ENCODE measurements around the gene FRAS1.
"Not testable (repeated sequence)": the region's sequence is repeated elsewhere in the genome, so short reads cannot be mapped to it uniquely, and the experiment has no call there.

FRAS1 gene

GRCh38 chr4:78174891-78175290, 117.8 kb downstream of the FRAS1 start:
- DNase-seq, result no peak

GRCh38 chr4:78179196-78179595, 122.1 kb downstream of the FRAS1 start:
- DNase-seq, result no peak

GRCh38 chr4:78181681-78182234, 124.6 kb downstream of the FRAS1 start:
- not testable (repeated sequence) for DNase-seq

GRCh38 chr4:78184584-78184983, 127.5 kb downstream of the FRAS1 start:
- DNase-seq, result no peak

- DNase-seq, result no peak
Measured at GRCh38 chr4:78185117-78185516, 128.0 kb downstream of the FRAS1 start.

GRCh38 chr4:78186597-78187543, 129.7 kb downstream of the FRAS1 start:
- no peak for DNase-seq

- no peak for DNase-seq
Measured at GRCh38 chr4:78190068-78190467, 132.9 kb downstream of the FRAS1 start.

- DNase-seq, result no peak
Measured at GRCh38 chr4:78190595-78190994, 133.5 kb downstream of the FRAS1 start.

- DNase-seq, result no peak
Measured at GRCh38 chr4:78197947-78198346, 140.8 kb downstream of the FRAS1 start.

GRCh38 chr4:78199984-78200383, 142.9 kb downstream of the FRAS1 start:
- DNase-seq, result no peak

GRCh38 chr4:78200949-78201348, 143.8 kb downstream of the FRAS1 start:
- DNase-seq, result no peak

- no peak for DNase-seq
Measured at GRCh38 chr4:78204176-78204575, 147.1 kb downstream of the FRAS1 start.

- no peak for DNase-seq
Measured at GRCh38 chr4:78205591-78205990, 148.5 kb downstream of the FRAS1 start.

- no peak for DNase-seq
Measured at GRCh38 chr4:78207541-78207940, 150.4 kb downstream of the FRAS1 start.

GRCh38 chr4:78207951-78208350, 150.8 kb downstream of the FRAS1 start:
- no peak for DNase-seq

GRCh38 chr4:78208896-78209295, 151.8 kb downstream of the FRAS1 start:
- DNase-seq, result not testable (repeated sequence)

GRCh38 chr4:78210694-78211410, 153.7 kb downstream of the FRAS1 start:
- DNase-seq, result no peak

- no peak for DNase-seq
Measured at GRCh38 chr4:78213218-78213617, 156.1 kb downstream of the FRAS1 start.

GRCh38 chr4:78214078-78214477, 157.0 kb downstream of the FRAS1 start:
- DNase-seq, result no peak

GRCh38 chr4:78217557-78217956, 160.4 kb downstream of the FRAS1 start:
- DNase-seq, result no peak

- DNase-seq, result no peak
Measured at GRCh38 chr4:78218260-78218659, 161.1 kb downstream of the FRAS1 start.

GRCh38 chr4:78219825-78220224, 162.7 kb downstream of the FRAS1 start:
- DNase-seq, result no peak

- no peak for DNase-seq
Measured at GRCh38 chr4:78220283-78220682, 163.2 kb downstream of the FRAS1 start.
